Stimulated activated CD4-positive, alpha-beta T cell treated with anti-CD3 and anti-CD28 coated beads, Interleukin-4, amount 100 ng/mL, for 4 hours (primary cell): Measurements from ENCODE around the gene C2CD3.

Experiments
- DNase-seq, 2 experiments: peaks; one replicate each; pipeline ENCODE4 v3.0.0-alpha.2; 2020

C2CD3 gene

DNA sequence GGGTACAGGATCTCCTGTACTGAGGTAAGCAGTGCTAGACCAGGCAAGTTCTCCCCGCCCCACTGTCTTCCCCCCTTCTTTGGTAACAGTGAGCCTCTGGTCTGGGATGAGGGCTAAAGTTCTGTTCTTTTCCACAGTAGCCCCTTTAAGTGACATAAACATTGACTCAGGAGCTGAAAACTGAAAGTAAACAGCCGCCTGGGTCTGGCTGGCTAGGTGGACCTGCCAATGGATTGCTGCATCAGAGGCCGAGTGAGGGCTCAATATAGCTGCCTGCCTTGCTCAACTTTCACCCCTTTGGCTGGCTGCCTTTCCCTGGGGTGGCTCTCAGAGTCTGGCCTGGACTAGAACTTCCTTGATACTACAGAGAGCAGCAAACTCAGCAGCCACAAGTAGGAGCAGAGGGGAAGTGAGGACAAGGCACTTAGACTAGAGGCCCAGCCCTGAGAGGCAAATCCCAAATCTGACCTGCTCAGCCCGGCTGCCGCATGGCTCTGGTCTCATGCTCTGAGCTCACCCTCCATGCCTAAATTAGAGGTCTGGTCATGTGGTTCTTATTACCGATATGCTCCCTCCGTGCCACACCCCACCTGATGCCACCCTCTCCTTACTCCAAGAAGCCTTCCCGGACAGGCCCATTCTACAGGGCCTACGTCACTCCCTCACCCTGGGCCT lies 152.3 kb downstream of the C2CD3 start:
- no peak for DNase-seq

DNA sequence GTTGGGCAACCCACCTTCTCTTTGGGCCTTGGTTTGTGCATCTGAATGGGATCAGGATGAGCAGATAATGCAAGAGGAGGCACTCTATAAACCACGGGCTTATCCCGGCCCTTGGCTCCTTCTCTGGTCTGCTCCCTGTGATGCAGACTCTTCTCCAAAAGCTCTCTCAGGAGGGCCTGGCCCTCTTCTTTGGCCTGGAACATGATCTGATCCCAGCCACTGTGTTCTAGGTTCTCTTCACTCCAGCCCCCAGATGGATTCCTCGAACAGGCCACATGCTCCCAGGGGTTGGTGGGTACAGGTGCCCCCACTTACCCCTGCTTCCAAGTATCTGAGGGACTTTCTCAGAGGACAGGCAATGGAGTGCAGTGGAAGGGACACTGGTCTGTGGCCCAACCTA lies 153.2 kb downstream of the C2CD3 start:
- DNase-seq: no peak

DNA sequence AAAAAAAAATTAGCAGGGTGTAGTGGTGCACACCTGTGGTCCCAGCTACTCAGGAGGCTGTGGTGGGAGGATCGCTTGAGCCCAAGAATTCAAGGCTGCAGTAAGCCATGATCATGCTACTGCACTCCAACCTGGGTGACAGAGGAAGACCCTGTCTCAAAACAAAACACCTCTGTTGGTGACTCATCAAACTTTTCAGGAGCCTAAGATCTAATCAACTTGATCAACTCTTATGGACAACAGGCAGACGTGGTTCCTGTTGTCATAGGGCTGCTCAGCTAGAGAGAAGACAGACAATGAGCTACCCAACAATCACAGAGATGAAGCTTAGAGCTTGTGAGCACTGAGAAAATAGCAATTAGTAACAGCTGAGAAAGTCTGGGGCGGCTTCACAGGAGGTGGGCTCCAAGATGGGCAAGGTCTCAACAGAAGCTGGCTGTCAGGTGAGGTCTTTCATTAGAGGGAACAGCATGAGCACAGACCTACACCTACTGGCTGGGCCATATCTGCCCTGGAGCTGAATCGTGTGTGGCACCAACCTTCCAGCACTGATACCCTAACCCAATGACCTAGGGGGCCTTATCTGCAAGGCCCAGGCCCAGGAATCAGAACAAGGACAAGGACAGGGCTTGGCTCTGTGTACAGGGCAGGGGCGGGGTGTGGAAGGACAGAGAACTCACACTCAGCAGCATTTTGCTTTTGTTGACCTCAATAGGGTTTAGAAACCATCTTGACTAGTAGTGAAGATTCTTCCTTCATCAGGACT lies 154.7 kb downstream of the C2CD3 start:
- no peak for DNase-seq

DNA sequence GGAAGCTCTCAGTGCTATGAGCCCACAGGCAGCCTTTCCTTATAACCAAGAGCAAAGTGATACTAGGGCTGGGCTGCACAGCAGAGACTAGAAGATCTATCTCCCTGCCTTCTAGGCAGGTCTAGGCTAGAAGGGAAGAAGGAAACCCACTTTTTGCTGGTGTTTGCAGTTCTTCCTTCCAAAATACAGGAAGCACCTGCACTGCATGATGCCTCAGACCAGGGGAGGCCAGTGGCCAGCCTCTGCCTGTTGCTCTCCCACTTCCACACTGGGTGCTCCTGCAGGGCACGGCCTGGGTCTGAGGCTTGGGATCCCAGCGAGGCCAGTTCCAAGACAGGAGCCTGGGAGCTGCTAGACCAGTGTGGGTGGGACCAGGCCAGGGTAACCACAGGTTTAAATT lies 155.9 kb downstream of the C2CD3 start:
- DNase-seq: no peak

DNA sequence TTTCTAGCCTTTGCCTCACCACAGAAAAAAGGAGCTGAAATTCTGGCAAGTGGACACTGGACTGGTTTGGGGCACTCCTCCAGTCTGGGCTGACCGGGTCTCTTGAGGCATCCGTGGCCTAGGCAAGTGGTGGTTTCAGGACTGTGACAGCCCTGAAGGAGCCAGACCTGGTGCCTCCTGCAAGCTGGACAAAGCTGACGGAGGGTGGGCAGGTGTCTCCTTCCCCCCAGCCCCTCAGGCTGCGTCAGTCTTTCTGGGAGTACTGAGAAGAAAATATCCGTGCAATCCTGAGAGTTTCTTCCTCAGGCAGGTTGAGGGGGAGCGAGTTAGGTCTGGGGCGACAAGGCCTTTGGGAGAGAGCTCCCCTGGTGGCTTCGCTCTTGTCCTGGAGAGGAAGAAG lies 157.7 kb downstream of the C2CD3 start:
- no peak for DNase-seq

GRCh38 chr11:74012074-74012809 lies 158.6 kb downstream of the C2CD3 start:
- DNase-seq: no peak

DNA sequence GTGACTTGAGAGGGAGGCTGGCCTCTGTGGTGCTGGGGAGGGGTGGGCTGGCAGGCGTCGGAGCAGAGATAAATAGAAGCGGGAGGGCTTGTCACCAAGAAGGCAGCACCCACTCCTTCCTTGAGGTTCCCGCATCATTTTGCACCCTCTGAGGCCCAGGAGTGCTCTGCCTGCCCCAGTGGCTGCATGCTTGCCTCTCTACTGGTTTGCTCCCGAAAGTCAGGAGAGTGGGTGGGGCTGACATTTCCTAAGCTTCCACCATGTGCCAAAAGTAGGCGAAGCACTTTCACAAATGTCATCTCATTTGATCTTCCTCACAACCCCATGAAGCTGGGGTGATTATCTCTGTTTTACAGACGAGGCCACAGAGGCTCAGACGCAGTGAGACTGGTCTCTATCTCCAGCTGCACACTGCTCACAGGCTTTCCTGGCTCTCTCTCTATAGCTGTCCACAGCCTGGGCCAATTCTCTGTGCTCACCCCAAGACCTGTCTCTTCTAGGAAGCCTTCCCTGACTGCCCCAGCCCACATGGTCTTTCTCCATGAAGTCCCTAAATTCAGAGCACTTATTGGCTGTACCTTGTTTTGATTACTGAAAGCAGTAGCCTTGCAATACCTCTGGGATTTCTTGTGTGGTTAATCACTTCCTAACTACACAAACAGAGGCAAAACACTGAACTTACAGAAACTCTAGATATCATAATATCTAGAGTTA lies 159.3 kb downstream of the C2CD3 start:
- DNase-seq: peak in 1 of 2 experiments; percentile 11

GRCh38 chr11:74010306-74011300 lies 160.2 kb downstream of the C2CD3 start:
- DNase-seq: no peak

DNA sequence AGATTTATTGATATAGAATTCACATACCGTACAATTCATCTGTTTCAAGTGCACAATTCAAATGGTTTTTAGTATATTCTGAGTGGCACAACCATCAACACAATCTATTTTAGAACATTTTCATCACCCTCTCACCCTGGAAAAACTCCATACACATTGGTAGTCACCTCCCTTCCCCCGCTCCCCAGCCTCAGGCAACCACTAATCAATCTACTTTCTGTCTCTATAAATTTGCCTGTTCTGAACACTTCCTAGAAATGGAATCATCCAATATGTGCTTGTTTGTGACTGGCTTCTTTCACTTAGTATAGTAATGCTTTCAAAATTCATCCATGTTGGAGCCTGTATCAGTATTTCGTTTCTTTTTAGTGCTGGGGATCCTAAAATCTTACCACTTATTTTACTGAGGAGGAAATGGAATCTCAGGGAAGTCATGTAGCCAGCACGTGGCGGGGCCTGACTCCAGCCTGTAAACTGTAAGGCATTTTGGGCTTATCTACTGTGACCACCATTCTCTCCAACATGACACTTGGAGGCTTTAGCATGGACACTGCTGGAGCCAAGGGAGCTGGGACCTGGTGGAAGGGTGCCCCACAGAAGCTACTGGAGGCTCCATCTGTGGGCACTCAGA lies 161.0 kb downstream of the C2CD3 start:
- no peak for DNase-seq

DNA sequence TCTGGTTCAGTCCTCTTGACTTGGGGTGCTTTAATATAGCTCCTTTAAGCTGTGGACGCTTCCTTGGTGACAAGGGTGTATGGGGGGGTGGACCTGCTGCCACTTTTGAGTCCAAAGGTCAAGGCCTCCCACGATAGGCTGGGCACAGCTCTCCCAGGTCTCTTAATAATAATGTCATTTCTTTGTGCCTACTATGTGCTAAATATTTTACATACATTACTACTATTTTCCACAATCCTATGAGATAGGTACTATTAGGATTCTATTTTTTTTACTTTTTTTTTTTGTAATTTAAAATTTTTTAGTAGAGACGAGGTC lies 161.6 kb downstream of the C2CD3 start:
- DNase-seq: no peak

GRCh38 chr11:74008373-74009229 lies 162.2 kb downstream of the C2CD3 start, which contains the start of gene UCP3:
Gene UCP3, minus strand, starts transcription at chr11:74009085. Its CDS starts 2,043 bp downstream, at chr11:74007042.
- DNase-seq: no peak

DNA sequence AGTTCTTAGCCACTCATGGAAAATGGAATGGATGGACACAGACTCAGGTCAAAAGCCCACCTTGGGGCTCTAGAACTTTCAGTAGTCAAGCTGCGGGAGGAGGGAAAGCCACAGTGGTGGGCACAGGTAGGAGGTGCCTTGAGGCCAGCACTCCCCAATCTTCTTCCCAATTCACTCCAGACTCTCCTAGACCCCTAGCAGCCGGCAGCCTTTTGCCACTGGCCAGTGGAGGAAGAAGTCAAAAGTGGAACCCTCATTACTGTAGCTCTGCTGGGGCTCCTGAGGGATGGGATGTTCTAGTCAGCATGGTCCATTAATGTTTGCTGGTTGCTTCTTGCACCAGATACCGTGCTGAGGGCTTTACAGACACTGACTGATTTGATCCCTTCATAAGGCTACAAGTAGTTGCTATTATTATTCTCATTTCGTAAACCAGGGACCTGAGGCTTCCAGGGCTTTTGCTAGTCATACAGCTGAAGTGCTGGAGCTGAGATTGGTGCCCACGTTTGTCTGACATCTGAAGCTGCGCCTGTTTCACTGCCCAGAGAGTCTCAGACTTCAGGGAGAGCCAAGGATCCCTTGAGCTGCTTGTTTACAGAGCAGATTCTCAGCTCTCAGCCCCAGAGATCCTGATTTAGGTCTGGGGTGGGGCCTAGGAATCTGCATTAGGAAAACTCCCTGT lies 163.0 kb downstream of the C2CD3 start:
- no peak for DNase-seq

DNA sequence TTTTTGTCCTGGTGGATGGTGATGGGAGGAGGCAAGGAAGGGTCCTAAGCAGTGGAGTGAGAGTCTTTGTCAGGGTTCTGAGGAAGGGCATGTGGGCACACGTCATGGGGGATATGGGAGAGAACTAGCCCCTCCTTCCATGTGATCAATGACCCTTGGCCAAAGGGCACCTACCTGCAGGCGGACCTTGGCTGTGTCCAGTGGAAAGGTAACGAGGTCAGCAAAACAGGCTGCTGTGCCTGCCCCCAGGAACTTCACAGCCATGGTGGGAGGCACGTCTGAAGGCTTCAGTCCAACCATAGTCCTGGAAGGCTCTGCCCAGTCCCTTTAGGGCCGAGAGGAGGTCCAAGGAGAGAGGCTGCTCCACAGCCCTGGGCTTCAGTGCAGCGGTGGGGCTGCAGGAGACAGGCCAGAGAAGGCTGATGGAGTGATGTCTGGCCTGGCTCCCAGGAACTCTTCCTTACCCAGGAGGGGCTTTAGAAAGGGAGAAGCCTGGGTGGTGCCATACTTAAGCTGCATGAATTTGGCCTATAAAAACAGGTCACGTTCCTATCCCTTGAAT lies 164.0 kb downstream of the C2CD3 start:
- no peak for DNase-seq

GRCh38 chr11:74005721-74006517 lies 164.9 kb downstream of the C2CD3 start:
- DNase-seq: no peak

DNA sequence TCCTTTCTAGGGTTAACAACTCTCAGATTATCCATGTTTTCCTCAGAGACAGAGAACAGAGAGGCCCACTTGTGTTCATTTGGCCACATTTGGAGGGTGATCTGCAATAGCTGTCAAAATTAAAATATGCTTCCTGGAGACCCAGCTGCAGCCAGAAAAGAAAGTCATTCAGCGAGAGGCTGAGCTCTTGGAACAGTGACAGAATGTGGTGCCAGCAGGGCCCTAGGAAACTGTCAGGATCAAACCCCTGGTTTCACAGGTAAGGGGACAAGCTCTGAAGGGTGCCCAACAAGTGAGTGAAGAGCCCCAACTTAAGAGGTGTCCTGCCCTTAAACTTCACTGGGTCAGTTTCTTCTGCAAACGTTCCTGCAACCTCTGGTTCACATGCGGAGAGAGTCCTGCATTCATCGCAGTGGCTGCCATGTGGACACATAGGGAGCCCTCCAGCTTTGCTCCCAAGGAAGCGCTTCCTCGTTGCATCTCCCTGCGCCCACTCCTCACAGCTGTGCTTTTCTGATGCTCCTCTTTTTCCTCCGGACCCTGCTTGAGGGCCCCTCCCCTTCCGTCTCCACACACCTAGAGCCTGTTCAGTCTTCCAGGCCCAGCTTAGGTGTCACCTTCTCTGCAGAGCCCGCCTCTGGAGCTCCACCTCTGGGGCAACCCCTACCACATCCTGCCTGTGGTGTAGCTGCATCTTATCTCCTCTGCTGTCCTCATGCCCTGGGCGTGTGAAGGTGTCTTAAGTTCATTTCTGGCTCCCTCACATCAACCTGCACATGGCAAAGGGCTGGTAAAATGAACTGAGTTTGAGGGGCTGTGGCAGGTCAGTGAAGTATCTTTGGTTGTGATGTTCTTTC lies 165.8 kb downstream of the C2CD3 start:
- peak; percentile 57 to 81 for DNase-seq

- DNase-seq: no peak
Measured at GRCh38 chr11:74004046-74004695, 166.6 kb downstream of the C2CD3 start.

DNA sequence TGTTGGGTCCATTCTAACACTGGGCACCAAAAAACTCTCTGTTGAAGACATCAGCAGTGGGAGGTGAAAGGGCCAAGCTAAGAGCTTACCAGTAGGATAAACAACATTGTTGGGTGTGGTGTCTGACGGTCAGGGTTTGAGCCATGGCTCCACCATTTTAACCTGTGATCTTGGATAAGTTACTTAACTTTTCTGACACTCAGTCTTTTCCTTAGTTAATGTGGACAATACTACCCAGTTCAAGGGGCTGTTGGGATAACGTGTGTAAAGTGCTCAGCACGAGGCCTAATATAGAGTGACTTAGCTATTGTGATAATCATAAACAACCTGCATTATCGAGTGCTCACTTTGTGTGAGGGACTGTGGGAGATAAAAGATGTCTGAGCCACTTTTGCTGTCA lies 168.0 kb downstream of the C2CD3 start:
- DNase-seq: no peak
